DND-41 (cell line): ENCODE data around the gene PITX1.

Experiments used
- ATAC-seq: fragments of 200-7000 bp; cut with Tn5 transposase; 3 replicates; pipeline ENCODE4 v1.9.1; 2021; ENCODE audit warnings: low read depth; ENCODE audit not compliant: insufficient read depth
- DNase-seq: peaks from one replicate; pipeline ENCODE4 v3.0.0-alpha.2; 2020
- H2AFZ ChIP-seq: 2 replicates; pipeline ENCODE4 v1.6.0; 2012; ENCODE audit warnings: low read depth, low read length
- H3K27ac ChIP-seq: 2 replicates; pipeline ENCODE4 v1.5.1; 2012; ENCODE audit warnings: low read length, inconsistent platforms
- H3K27me3 ChIP-seq: fragments of 200-600 bp; sonication (generic); 2 replicates; pipeline ENCODE4 v1.6.0; 2012; ENCODE audit warnings: low read length, mild to moderate bottlenecking, inconsistent platforms; ENCODE audit not compliant: insufficient read depth, poor library complexity
- H3K36me3 ChIP-seq: 2 replicates; pipeline ENCODE4 v1.5.1; 2012; ENCODE audit warnings: low read length, inconsistent platforms; ENCODE audit not compliant: insufficient read depth
- H3K4me1 ChIP-seq: 2 replicates; pipeline ENCODE4 v1.5.1; 2012; ENCODE audit warnings: mild to moderate bottlenecking, low read length; ENCODE audit not compliant: insufficient read depth
- H3K4me2 ChIP-seq: 2 replicates; pipeline ENCODE4 v1.6.0; 2012; ENCODE audit warnings: mild to moderate bottlenecking, moderate library complexity, low read length, inconsistent platforms; ENCODE audit not compliant: insufficient read depth
- H3K4me3 ChIP-seq, 2 experiments: fragments of 200-600 bp in 1 of 2; shearing (Covaris generic) in 1 of 2; 2 replicates each; pipeline ENCODE4 v1.5.1; 2012 to 2016; ENCODE audit warnings: inconsistent platforms in 2 of 2, low read length in 2 of 2, mild to moderate bottlenecking in 2 of 2, low read depth in 1 of 2, moderate library complexity in 1 of 2
- H3K79me2 ChIP-seq: 2 replicates; pipeline ENCODE4 v1.6.0; 2012; ENCODE audit warnings: low read length, inconsistent platforms; ENCODE audit not compliant: insufficient read depth
- H3K9ac ChIP-seq: 2 replicates; pipeline ENCODE4 v1.6.0; 2012; ENCODE audit warnings: low read depth, mild to moderate bottlenecking, inconsistent platforms, low read length, moderate library complexity
- H3K9me3 ChIP-seq: 2 replicates; pipeline ENCODE4 v1.5.1; 2012; ENCODE audit warnings: low read length, moderate library complexity, mild to moderate bottlenecking, inconsistent platforms; ENCODE audit not compliant: insufficient read depth, severe bottlenecking
- H4K20me1 ChIP-seq: 2 replicates; pipeline ENCODE4 v1.6.0; 2012; ENCODE audit warnings: low read length; ENCODE audit not compliant: insufficient read depth
- EZH2 ChIP-seq: IDR thresholded peaks from 3 replicates; pipeline ENCODE4 v1.6.1; 2012; ENCODE audit warnings: borderline replicate concordance, low read depth, mild to moderate bottlenecking, moderate library complexity, low read length, inconsistent platforms; ENCODE audit not compliant: severe bottlenecking
- TF ChIP-seq, protein P1 (sequence below): IDR thresholded peaks from 2 replicates; pipeline ENCODE4 v1.5.1; 2012; ENCODE audit warnings: borderline replicate concordance, low read length, moderate library complexity, mild to moderate bottlenecking; ENCODE audit not compliant: poor library complexity, severe bottlenecking; ENCODE audit errors: extremely low read depth

PITX1 gene

DNA sequence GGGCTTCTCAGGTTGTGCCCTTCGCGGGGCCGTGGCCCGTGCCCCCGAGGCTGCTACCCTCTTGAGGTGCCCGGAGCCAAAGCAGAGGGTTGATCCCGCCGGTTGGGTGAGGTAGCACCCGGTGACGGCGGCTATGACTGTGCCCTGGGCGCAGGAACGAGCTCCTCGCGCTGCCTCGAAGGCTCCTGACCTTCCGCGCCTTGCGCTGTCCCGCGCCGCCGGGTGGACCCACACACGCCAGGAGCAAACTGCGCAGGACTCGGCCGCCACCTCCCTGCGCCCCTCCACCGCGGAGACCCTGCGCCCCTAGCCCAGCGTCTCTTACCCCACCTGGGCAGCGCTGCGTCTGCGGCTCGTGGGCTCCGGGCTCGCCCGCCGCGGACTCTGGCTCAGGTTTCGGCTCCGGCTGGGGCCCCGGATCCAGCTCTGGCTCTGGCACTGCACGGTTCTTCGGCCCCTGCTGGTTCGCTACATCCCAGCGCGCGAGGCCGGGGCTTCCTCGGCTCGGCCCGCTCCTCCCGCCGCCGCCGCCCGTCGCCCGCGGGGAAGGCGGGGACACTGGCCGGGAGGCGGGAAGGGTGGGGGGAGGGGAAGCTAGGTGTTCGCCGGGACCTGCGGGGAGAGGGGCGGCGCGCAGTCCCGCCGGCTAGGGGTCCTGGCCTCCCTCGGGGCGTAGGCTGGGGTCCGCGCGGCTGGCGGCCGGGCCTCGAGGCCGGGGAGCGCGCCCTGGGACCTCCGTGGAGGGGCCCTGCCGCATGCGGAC lies 5.4 kb upstream of the PITX1 start:
- no peaks in the 10 kb centered on the region for H3K36me3 ChIP-seq
- no peaks in the 10 kb centered on the region for H4K20me1 ChIP-seq
- H2AFZ ChIP-seq: no peak overlapping the region
- no peaks in the 10 kb centered on the region for H3K9me3 ChIP-seq
- H3K79me2 ChIP-seq: no peaks in the 10 kb centered on the region
- DNase-seq (no peak), ATAC-seq (no peak)
- H3K4me3 ChIP-seq: no peak overlapping the region
- TF ChIP-seq, protein P1, sequence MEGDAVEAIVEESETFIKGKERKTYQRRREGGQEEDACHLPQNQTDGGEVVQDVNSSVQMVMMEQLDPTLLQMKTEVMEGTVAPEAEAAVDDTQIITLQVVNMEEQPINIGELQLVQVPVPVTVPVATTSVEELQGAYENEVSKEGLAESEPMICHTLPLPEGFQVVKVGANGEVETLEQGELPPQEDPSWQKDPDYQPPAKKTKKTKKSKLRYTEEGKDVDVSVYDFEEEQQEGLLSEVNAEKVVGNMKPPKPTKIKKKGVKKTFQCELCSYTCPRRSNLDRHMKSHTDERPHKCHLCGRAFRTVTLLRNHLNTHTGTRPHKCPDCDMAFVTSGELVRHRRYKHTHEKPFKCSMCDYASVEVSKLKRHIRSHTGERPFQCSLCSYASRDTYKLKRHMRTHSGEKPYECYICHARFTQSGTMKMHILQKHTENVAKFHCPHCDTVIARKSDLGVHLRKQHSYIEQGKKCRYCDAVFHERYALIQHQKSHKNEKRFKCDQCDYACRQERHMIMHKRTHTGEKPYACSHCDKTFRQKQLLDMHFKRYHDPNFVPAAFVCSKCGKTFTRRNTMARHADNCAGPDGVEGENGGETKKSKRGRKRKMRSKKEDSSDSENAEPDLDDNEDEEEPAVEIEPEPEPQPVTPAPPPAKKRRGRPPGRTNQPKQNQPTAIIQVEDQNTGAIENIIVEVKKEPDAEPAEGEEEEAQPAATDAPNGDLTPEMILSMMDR: no peak
- no peak for TF ChIP-seq EZH2
- H3K4me1 ChIP-seq: peaks cover 6% of the 10 kb centered on the region
- no peak overlapping the region for H3K27ac ChIP-seq
- no peaks in the 10 kb centered on the region for H3K27me3 ChIP-seq
- no peak overlapping the region for H3K4me2 ChIP-seq
- no peak overlapping the region for H3K9ac ChIP-seq

DNA sequence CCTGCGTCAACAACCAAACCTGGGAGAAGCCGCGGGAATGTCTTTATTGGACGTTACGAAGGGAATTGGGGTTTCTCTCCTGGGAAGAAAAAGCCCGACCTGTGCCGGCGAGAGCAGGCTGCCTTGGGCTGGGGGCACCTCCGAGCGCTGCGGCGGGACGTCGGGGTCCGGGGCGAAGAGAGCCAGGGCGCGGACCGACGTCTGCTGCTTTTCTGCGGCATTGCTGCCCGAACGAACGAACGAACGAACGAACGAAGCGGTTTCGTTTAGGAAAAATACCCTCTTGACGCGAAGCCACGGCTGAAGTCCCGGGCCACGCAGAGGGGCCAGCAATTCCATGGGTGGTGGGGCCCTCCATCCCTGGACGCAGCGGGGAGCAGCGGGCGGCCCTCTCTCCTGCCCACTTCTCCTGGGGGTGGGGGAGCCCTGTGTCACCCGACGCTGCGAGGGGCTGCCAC lies 4.8 kb upstream of the PITX1 start:
- Histone ChIP-seq H3K9me3 (no peaks in the 10 kb centered on the region), H3K36me3 (no peaks in the 10 kb centered on the region; the same call in 1 of the 2 replicates), H3K4me3 (no peak overlapping the region), H4K20me1 (no peaks in the 10 kb centered on the region), H3K4me2 (no peak overlapping the region), H3K4me1 (peaks cover 8% of the 10 kb centered on the region), H3K9ac (no peak overlapping the region), H2AFZ (no peak overlapping the region), H3K27me3 (no peaks in the 10 kb centered on the region), H3K27ac (no peak overlapping the region), H3K79me2 (no peaks in the 10 kb centered on the region)
- TF ChIP-seq EZH2: no peak
- TF ChIP-seq, protein P1: no peak
- no peak for DNase-seq
- no peak for ATAC-seq

DNA sequence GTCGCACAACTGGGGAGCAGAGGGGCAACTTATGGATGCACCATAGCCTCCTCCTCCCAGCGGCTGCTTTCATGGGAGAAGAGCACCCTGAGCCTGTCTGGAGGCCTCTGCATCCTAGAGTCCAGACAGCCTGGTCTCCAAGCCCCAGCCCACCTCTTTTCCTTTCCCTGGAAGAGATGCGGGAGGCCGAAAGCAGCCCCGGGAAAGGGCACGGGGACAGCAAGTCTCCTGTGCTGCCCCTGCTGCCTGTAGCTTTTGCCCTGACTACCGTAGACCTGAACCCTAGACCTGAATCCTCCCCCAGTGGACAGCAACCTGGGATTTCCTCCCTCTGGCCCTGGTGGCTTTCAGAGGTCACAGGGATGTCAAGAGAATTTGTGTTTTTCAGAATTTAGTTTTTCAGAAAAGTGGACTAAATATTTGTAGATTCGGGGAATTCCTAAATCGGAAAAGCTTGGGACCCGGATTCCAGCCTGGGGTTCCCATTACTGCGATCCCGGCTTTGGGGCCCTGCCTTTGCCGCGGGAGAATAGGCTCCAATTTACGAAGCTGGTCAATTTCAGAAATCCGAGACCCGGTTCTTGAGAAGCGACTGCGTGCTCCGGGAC lies 4.3 kb upstream of the PITX1 start:
- Histone ChIP-seq H3K4me3 (no peak overlapping the region), H3K9me3 (no peaks in the 10 kb centered on the region), H3K9ac (no peak overlapping the region), H3K27me3 (no peaks in the 10 kb centered on the region), H3K36me3 (no peaks in the 10 kb centered on the region; the same call in 1 of the 2 replicates), H2AFZ (no peak overlapping the region), H3K4me2 (no peak overlapping the region), H3K79me2 (peaks cover 4% of the 10 kb centered on the region), H3K27ac (no peak overlapping the region), H3K4me1 (peaks cover 9% of the 10 kb centered on the region), H4K20me1 (no peaks in the 10 kb centered on the region)
- TF ChIP-seq EZH2: no peak
- TF ChIP-seq, protein P1: no peak
- DNase-seq: no peak
- no peak for ATAC-seq
